Stimulated activated CD8-positive, alpha-beta memory T cell treated with anti-CD3 and anti-CD28 coated beads, Interleukin-15, amount 100 ng/mL, for 4 hours (primary cell): ENCODE results near the gene HLA-DRA.

Experiments used
- DNase-seq, 2 donors: peaks; one replicate each; pipeline ENCODE4 v3.0.0-alpha.2; 2020; ENCODE audit warnings: low read depth in 2 of 2

HLA-DRA gene

GRCh38 chr6:32475392-32476206, 35.9 kb downstream of the HLA-DRA start:
- DNase-seq, result no peak

DNA sequence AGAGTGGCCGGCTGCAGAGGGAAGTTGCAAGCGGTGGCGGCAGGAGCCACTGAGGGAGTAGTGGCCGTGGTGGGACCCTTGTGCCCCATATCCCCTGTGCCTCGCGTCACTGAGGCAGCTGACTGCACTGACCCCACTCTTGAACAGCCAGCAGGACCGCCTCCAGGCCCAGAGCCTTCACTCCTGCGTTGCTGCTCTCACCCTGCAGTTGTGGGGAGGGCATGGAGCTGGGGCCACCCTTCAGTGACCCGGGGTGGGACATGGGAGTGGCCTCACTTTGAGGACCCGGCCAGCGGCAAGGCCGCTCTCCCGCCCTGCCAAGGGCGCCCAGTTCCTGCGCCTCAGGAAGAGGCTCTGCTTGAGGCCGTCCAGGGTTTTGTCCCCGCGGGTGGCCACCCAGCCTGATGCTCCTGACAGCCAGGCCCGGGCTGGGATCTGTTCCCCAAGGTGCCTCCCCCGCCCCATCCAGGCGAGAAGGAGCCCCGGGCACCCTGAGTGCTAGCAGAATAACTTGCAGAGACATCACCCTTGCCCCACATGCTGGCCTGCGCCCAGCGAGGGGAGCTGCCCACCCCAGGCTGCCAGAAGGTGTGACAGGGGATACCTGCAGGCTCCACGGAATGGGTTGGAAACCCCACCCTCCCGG, 44.4 kb downstream of the HLA-DRA start:
- no peak for DNase-seq

GRCh38 chr6:32484614-32484998, 44.9 kb downstream of the HLA-DRA start:
- no peak for DNase-seq

- no peak for DNase-seq
Measured at GRCh38 chr6:32488083-32488482, 48.4 kb downstream of the HLA-DRA start.

DNA sequence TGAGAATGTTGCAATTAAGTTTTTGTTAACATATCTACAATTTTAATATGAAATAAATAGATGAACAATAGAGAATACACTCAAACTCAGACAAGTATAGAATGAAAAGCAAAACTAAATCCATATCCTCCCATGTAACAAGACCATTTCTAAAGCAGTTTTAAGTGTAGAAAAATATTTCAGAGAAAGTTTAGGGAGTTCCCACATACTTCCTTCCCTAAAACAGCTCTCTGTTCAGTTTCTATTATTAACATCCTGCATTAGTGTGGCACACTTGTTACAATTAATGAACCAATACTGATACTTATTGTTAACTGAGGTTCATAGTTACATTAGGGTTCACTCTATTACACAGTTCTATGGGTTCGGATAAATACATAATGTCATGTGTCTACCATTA, 52.0 kb downstream of the HLA-DRA start:
- no peak for DNase-seq

GRCh38 chr6:32492351-32492750, 52.7 kb downstream of the HLA-DRA start:
- DNase-seq, result no peak
